IMR-90 (cell line): ENCODE data around the gene LINC00237. TPM values are rescaled to one million over a fixed set of nuclear protein-coding genes. Genes with fewer than 3 reads are reported as not detected.

ENCODE experiments used
- ATAC-seq: fragments of 200-7000 bp; cut with Tn5 transposase; 2 replicates; pipeline ENCODE4 v1.9.1; 2020; ENCODE audit warnings: low read depth, mild to moderate bottlenecking, moderate library complexity
- BruUV-seq: library from RNA; stranded (reverse); fragments of 400-500 nt; replicated peaks from 2 replicates; lab custom pipeline; 2021; lab: Mats Ljungman, UMichigan
- CTCF ChIA-PET: fragments of 300-600 bp; formaldehyde crosslinking; extraction: SDS; loops from one replicate; lab custom pipeline; 2021; ENCODE audit warnings: antibody characterized with exemption; lab: Yijun Ruan, JAX
- POLR2A ChIA-PET: fragments of 300-600 bp; sonication (Branson Sonifier 250); formaldehyde crosslinking; loops from one replicate; lab custom pipeline; 2022; ENCODE audit warnings: antibody characterized with exemption; ENCODE audit not compliant: unreplicated experiment; lab: Charles Lee
- DNase-seq: peaks from one replicate; pipeline ENCODE4 v3.0.0; 2013
- H2AFZ ChIP-seq: replicated peaks from 2 replicates; pipeline ENCODE3; 2013; ENCODE audit warnings: low read length, mild to moderate bottlenecking; ENCODE audit not compliant: poor library complexity
- H2AK5ac ChIP-seq: 2 replicates; pipeline ENCODE4 v1.6.1; 2013; ENCODE audit warnings: low read depth, low read length, inconsistent platforms
- H2AK9ac ChIP-seq: replicated peaks from 2 replicates; pipeline ENCODE3; 2013; ENCODE audit warnings: mild to moderate bottlenecking, low read depth, low read length, moderate library complexity; ENCODE audit not compliant: poor library complexity
- H2BK120ac ChIP-seq: 2 replicates; pipeline ENCODE4 v1.6.1; 2013; ENCODE audit warnings: low read depth, low read length, inconsistent platforms
- H2BK15ac ChIP-seq: 3 replicates; pipeline ENCODE4 v1.6.1; 2013; ENCODE audit warnings: low read depth, low read length, inconsistent platforms
- H2BK20ac ChIP-seq: 2 replicates; pipeline ENCODE4 v1.6.1; 2013; ENCODE audit warnings: low read depth, mild to moderate bottlenecking, inconsistent platforms, low read length, moderate library complexity
- H2BK5ac ChIP-seq: 2 replicates; pipeline ENCODE4 v1.6.1; 2013; ENCODE audit warnings: mild to moderate bottlenecking, low read depth, low read length, inconsistent platforms; ENCODE audit not compliant: poor library complexity, severe bottlenecking
- H3K14ac ChIP-seq: replicated peaks from 2 replicates; pipeline ENCODE4 v1.6.1; 2013; ENCODE audit warnings: low read depth, low read length, inconsistent platforms
- H3K18ac ChIP-seq: 2 replicates; pipeline ENCODE4 v1.6.1; 2013; ENCODE audit warnings: low read depth, low read length, control low read depth
- H3K23ac ChIP-seq: 2 replicates; pipeline ENCODE4 v1.6.1; 2013; ENCODE audit warnings: low read depth, low read length, inconsistent platforms
- H3K27ac ChIP-seq: 2 replicates; pipeline ENCODE4 v1.5.1; 2013; ENCODE audit warnings: mild to moderate bottlenecking, control low read depth, low read length; ENCODE audit not compliant: insufficient read depth
- H3K27me3 ChIP-seq: 2 replicates; pipeline ENCODE4 v1.6.1; 2013; ENCODE audit warnings: low read length; ENCODE audit not compliant: control insufficient read depth, insufficient read depth
- H3K36me3 ChIP-seq: 2 replicates; pipeline ENCODE4 v1.6.1; 2013; ENCODE audit warnings: low read length, mixed read lengths; ENCODE audit not compliant: control insufficient read depth, insufficient read depth
- H3K4ac ChIP-seq: 2 replicates; pipeline ENCODE4 v1.6.1; 2013; ENCODE audit warnings: low read depth, low read length, inconsistent platforms
- H3K4me1 ChIP-seq: 2 replicates; pipeline ENCODE4 v1.6.1; 2013; ENCODE audit warnings: low read length, mixed read lengths; ENCODE audit not compliant: control insufficient read depth, insufficient read depth
- H3K4me2 ChIP-seq: 2 replicates; pipeline ENCODE4 v1.6.1; 2013; ENCODE audit warnings: low read depth, mild to moderate bottlenecking, control low read depth, low read length, moderate library complexity
- H3K4me3 ChIP-seq: 2 replicates; pipeline ENCODE4 v1.5.1; 2013; ENCODE audit warnings: low read depth, mild to moderate bottlenecking, control low read depth, low read length, moderate library complexity; ENCODE audit not compliant: insufficient read depth
- H3K56ac ChIP-seq: 2 replicates; pipeline ENCODE4 v1.6.1; 2013; ENCODE audit warnings: low read length, inconsistent platforms; ENCODE audit not compliant: insufficient read depth; ENCODE audit errors: extremely low read depth
- H3K79me1 ChIP-seq, 2 experiments: 2 replicates each; pipeline ENCODE4 v1.6.1; 2013; ENCODE audit warnings: low read length in 2 of 2, inconsistent platforms in 1 of 2, low read depth in 1 of 2
- H3K9ac ChIP-seq: 2 replicates; pipeline ENCODE4 v1.6.1; 2013; ENCODE audit warnings: low read depth, low read length, control low read depth
- H3K9me1 ChIP-seq: 2 replicates; pipeline ENCODE4 v1.6.1; 2013; ENCODE audit warnings: low read length, inconsistent platforms; ENCODE audit not compliant: insufficient read depth
- H3K9me3 ChIP-seq: 2 replicates; pipeline ENCODE4 v1.6.1; 2013; ENCODE audit warnings: low read length; ENCODE audit not compliant: control insufficient read depth, insufficient read depth
- H4K20me1 ChIP-seq: 2 replicates; pipeline ENCODE4 v1.6.1; 2013; ENCODE audit warnings: low read length, inconsistent platforms; ENCODE audit not compliant: insufficient read depth
- H4K5ac ChIP-seq: 2 replicates; pipeline ENCODE4 v1.6.1; 2013; ENCODE audit warnings: mild to moderate bottlenecking, low read depth, low read length, control low read depth
- H4K8ac ChIP-seq, 2 experiments: 2 replicates each; pipeline ENCODE4 v1.6.1; 2013; ENCODE audit warnings: low read depth in 2 of 2, low read length in 2 of 2, control low read depth in 1 of 2, inconsistent platforms in 1 of 2
- H4K91ac ChIP-seq: 2 replicates; pipeline ENCODE4 v1.6.1; 2013; ENCODE audit warnings: low read depth, low read length, inconsistent platforms; ENCODE audit not compliant: insufficient read depth
- BHLHE40 ChIP-seq: fragments of 150-350 bp; IDR thresholded peaks from 2 replicates; pipeline ENCODE4 v1.6.1; 2016; ENCODE audit warnings: mild to moderate bottlenecking, low read depth, low read length
- CEBPB ChIP-seq: IDR thresholded peaks from 2 replicates; pipeline ENCODE4 v1.6.1; 2012; ENCODE audit warnings: low read depth, low read length, improper control_type of control experiment
- CHD1 ChIP-seq: IDR thresholded peaks from 2 replicates; pipeline ENCODE4 v1.6.1; 2012; ENCODE audit warnings: low read depth, low read length, improper control_type of control experiment
- CTCF ChIP-seq: conservative IDR thresholded peaks from 2 replicates; pipeline ENCODE4 v1.5.1; 2012; ENCODE audit warnings: mild to moderate bottlenecking, low read depth, low read length, improper control_type of control experiment
- ELK1 ChIP-seq: fragments of 150-350 bp; IDR thresholded peaks from 2 replicates; pipeline ENCODE4 v1.6.1; 2016; ENCODE audit warnings: low read depth, mild to moderate bottlenecking, low read length, moderate library complexity, borderline replicate concordance
- FOS ChIP-seq: fragments of 150-350 bp; IDR thresholded peaks from 2 replicates; pipeline ENCODE4 v1.6.1; 2016; ENCODE audit warnings: low read depth, low read length
- MAFK ChIP-seq: IDR thresholded peaks from 2 replicates; pipeline ENCODE4 v1.6.1; 2012; ENCODE audit warnings: low read depth, low read length, improper control_type of control experiment
- MAZ ChIP-seq: IDR thresholded peaks from 2 replicates; pipeline ENCODE4 v1.6.1; 2012; ENCODE audit warnings: low read depth, mild to moderate bottlenecking, low read length, improper control_type of control experiment, moderate library complexity, borderline replicate concordance
- MXI1 ChIP-seq: IDR thresholded peaks from 2 replicates; pipeline ENCODE4 v1.6.1; 2012; ENCODE audit warnings: low read depth, mild to moderate bottlenecking, low read length, moderate library complexity, borderline replicate concordance
- NFE2L2 ChIP-seq: fragments of 150-350 bp; IDR thresholded peaks from 2 replicates; pipeline ENCODE4 v1.6.1; 2016; ENCODE audit warnings: low read depth, mild to moderate bottlenecking, low read length
- POLR2A ChIP-seq: IDR thresholded peaks from 2 replicates; pipeline ENCODE4 v1.6.1; 2012; ENCODE audit warnings: mild to moderate bottlenecking, low read depth, low read length
- RAD21 ChIP-seq: IDR thresholded peaks from 2 replicates; pipeline ENCODE4 v1.6.1; 2012; ENCODE audit warnings: low read length, improper control_type of control experiment
- RCOR1 ChIP-seq: IDR thresholded peaks from 2 replicates; pipeline ENCODE4 v1.6.1; 2012; ENCODE audit warnings: mild to moderate bottlenecking, low read length, improper control_type of control experiment; ENCODE audit not compliant: insufficient replicate concordance
- RFX5 ChIP-seq: IDR thresholded peaks from 2 replicates; pipeline ENCODE4 v1.8.0; 2012; ENCODE audit warnings: low read depth, mild to moderate bottlenecking, low read length, moderate library complexity
- SMC3 ChIP-seq: fragments of 150-350 bp; IDR thresholded peaks from 2 replicates; pipeline ENCODE4 v1.6.1; 2016; ENCODE audit warnings: low read depth, mild to moderate bottlenecking, antibody characterized with exemption, low read length, moderate library complexity
- USF2 ChIP-seq: fragments of 150-350 bp; IDR thresholded peaks from 2 replicates; pipeline ENCODE4 v1.6.1; 2017; ENCODE audit warnings: mild to moderate bottlenecking, antibody characterized with exemption, low read length, low read depth
- WGBS, 2 experiments: methylation state at CpG; one replicate each; pipeline versions ENCODE4 v1.1.5 to v1.1.7; 2013; ENCODE audit warnings: missing lambda C conversion rate in 2 of 2; ENCODE audit not compliant: insufficient read length in 1 of 2; ENCODE audit errors: extremely low coverage in 2 of 2; 5-methylcytosine and 5-hydroxymethylcytosine counted together
- dilution Hi-C: fragments of 300-500 bp; cut with HindIII; formaldehyde crosslinking; loops from one replicate; pipeline ENCODE4 v1.14.3; 2018; ENCODE audit warnings: low sequenced_read_pairs; ENCODE audit not compliant: unreplicated experiment
- in situ Hi-C: fragments of 300-500 bp; cut with MboI; formaldehyde crosslinking; loops from 3 replicates; pipeline ENCODE4 v1.14.3; 2019; ENCODE audit warnings: low sequenced_read_pairs, inconsistent platforms, mixed read lengths
- intact Hi-C: fragments of 100-400 bp; cut with micrococcal nuclease; formaldehyde crosslinking; loops from 2 replicates; pipeline ENCODE4 v1.10.0; 2022
- polyA plus RNA-seq, 3 experiments: library from polyadenylated mRNA; depleted of rRNA; stranded (reverse); fragments of >200 nt; gene quantifications; 2 replicates each; pipeline ENCODE4 v1.2.3, GENCODE V29; 2012; ENCODE audit warnings: low replicate concordance in 1 of 3
- total RNA-seq: library from RNA; depleted of rRNA; stranded (reverse); fragments of >200 nt; gene quantifications from 2 replicates; pipeline ENCODE4 v1.2.3, GENCODE V29; 2012

Gene LINC00237
- total and polyA plus RNA-seq, 2 of the 4 experiments (the other 2 are of a cell fraction): not detected

- no peak overlapping the region for H3K14ac ChIP-seq
- no peak overlapping the region for H2BK120ac ChIP-seq
- H4K20me1 ChIP-seq: no peaks in the 10 kb centered on the region
- no peaks in the 10 kb centered on the region for H3K9me3 ChIP-seq
- no TSS peak for BruUV-seq
- DNase-seq (no peak), ATAC-seq (no peak)
- no peak overlapping the region for H3K18ac ChIP-seq
- no peaks in the 10 kb centered on the region for H3K36me3 ChIP-seq
- H3K23ac ChIP-seq: no peak overlapping the region
- no peaks in the 10 kb centered on the region for H3K79me1 ChIP-seq
- peaks cover 31% of the 10 kb centered on the region for H3K27me3 ChIP-seq
- H3K4me1 ChIP-seq: no peaks in the 10 kb centered on the region
- CTCF ChIA-PET: no interaction called here
- H2AFZ ChIP-seq: no peak overlapping the region
- no peak overlapping the region for H2AK9ac ChIP-seq
- H4K91ac ChIP-seq: no peak overlapping the region
- no peak overlapping the region for H3K4me3 ChIP-seq
- H2BK15ac ChIP-seq: no peak overlapping the region
- H3K4me2 ChIP-seq: no peak overlapping the region
- WGBS, 2 experiments: no CpG with 5 or more reads among the region's 9 CpGs
- H2BK5ac ChIP-seq: no peak overlapping the region
- H2BK20ac ChIP-seq: no peak overlapping the region
- no peak overlapping the region for H3K9ac ChIP-seq
- intact Hi-C loops (no loop called here), in situ Hi-C loops (no loop called here), dilution Hi-C loops (no loop called here)
- POLR2A ChIA-PET: no interaction called here
- TF ChIP-seq CHD1: no peak
- no peak for TF ChIP-seq NFE2L2
- no peak for TF ChIP-seq FOS
- no peak for TF ChIP-seq MAZ
- TF ChIP-seq RAD21: no peak
- no peak for TF ChIP-seq CTCF
- no peak for TF ChIP-seq BHLHE40
- TF ChIP-seq SMC3: no peak
- no peak for TF ChIP-seq ELK1
- no peak for TF ChIP-seq MXI1
- no peak for TF ChIP-seq RFX5
- no peak for TF ChIP-seq USF2
- no peak for TF ChIP-seq CEBPB
- no peak for TF ChIP-seq RCOR1
- TF ChIP-seq MAFK: no peak
- no peak for TF ChIP-seq POLR2A
- no peak overlapping the region for H3K4ac ChIP-seq
- H3K9me1 ChIP-seq: no peaks in the 10 kb centered on the region
- no peak overlapping the region for H4K8ac ChIP-seq
- H3K56ac ChIP-seq: no peak overlapping the region
- no peak overlapping the region for H2AK5ac ChIP-seq
- no peak overlapping the region for H3K27ac ChIP-seq
- H4K5ac ChIP-seq: no peak overlapping the region
These were observed 18.2 kb downstream of the LINC00237 start for GRCh38 chr20:21087862-21088540.
